T-helper 2 cell treated with Interferon-gamma antibody and Interleukin-4, amounts not matched to agents 5 μg/mL and 100 μg/mL, for 36 hours (primary cell): ENCODE data around the gene RCC2.

Experiments used
- DNase-seq: peaks from one replicate; pipeline ENCODE4 v3.0.0; 2021; ENCODE audit warnings: low spot score
- H3K27ac Mint-ChIP-seq: one replicate; pipeline ENCODE4 v1.8.0; 2021; ENCODE audit warnings: mild to moderate bottlenecking, mixed read lengths
- H3K27me3 Mint-ChIP-seq: one replicate; pipeline ENCODE4 v1.8.0; 2021; ENCODE audit warnings: low read depth, mixed read lengths
- H3K36me3 Mint-ChIP-seq: one replicate; pipeline ENCODE4 v1.8.0; 2021; ENCODE audit warnings: low read depth, mixed read lengths
- H3K4me1 Mint-ChIP-seq: one replicate; pipeline ENCODE4 v1.8.0; 2021; ENCODE audit warnings: low read depth, mixed read lengths
- H3K4me3 Mint-ChIP-seq: one replicate; pipeline ENCODE4 v1.8.0; 2022; ENCODE audit warnings: mild to moderate bottlenecking, moderate library complexity, mixed read lengths
- H3K9me3 Mint-ChIP-seq: one replicate; pipeline ENCODE4 v1.8.0; 2021; ENCODE audit warnings: mixed read lengths

The RCC2 gene

GRCh38 chr1:17437580-17438317, 1.7 kb downstream of the RCC2 start:
- H3K36me3 Mint-ChIP-seq: peaks cover 25% of the 10 kb centered on the region
- H3K27me3 Mint-ChIP-seq: no peaks in the 10 kb centered on the region
- peak overlapping the region; percentile 69 for H3K27ac Mint-ChIP-seq
- H3K9me3 Mint-ChIP-seq: no peaks in the 10 kb centered on the region
- peaks cover 40% of the 10 kb centered on the region for H3K4me1 Mint-ChIP-seq
- peak; percentile 65 for DNase-seq
- peak overlapping the region; percentile 79 for H3K4me3 Mint-ChIP-seq

- Mint-ChIP-seq H3K9me3 (no peaks in the 10 kb centered on the region), H3K4me1 (peaks cover 40% of the 10 kb centered on the region), H3K27ac (peak overlapping the region; percentile 69), H3K4me3 (peak overlapping the region; percentile 79), H3K27me3 (no peaks in the 10 kb centered on the region), H3K36me3 (peaks cover 27% of the 10 kb centered on the region)
- DNase-seq: no peak
These were observed 2.3 kb downstream of the RCC2 start for GRCh38 chr1:17437260-17437579.

GRCh38 chr1:17436380-17437174, 2.9 kb downstream of the RCC2 start:
- H3K27ac Mint-ChIP-seq: peak overlapping the region; percentile 69
- no peaks in the 10 kb centered on the region for H3K9me3 Mint-ChIP-seq
- H3K27me3 Mint-ChIP-seq: no peaks in the 10 kb centered on the region
- peaks cover 36% of the 10 kb centered on the region for H3K4me1 Mint-ChIP-seq
- H3K36me3 Mint-ChIP-seq: peaks cover 31% of the 10 kb centered on the region
- peak overlapping the region; percentile 79 for H3K4me3 Mint-ChIP-seq
- DNase-seq: no peak

GRCh38 chr1:17434601-17435000, 4.9 kb downstream of the RCC2 start:
- H3K36me3 Mint-ChIP-seq: peaks cover 37% of the 10 kb centered on the region
- H3K4me1 Mint-ChIP-seq: peaks cover 20% of the 10 kb centered on the region
- no peak overlapping the region for H3K4me3 Mint-ChIP-seq
- no peak overlapping the region for H3K27ac Mint-ChIP-seq
- H3K27me3 Mint-ChIP-seq: no peaks in the 10 kb centered on the region
- DNase-seq: no peak
- no peaks in the 10 kb centered on the region for H3K9me3 Mint-ChIP-seq

- peaks cover 20% of the 10 kb centered on the region for H3K4me1 Mint-ChIP-seq
- DNase-seq: no peak
- no peaks in the 10 kb centered on the region for H3K9me3 Mint-ChIP-seq
- H3K4me3 Mint-ChIP-seq: no peak overlapping the region
- no peak overlapping the region for H3K27ac Mint-ChIP-seq
- H3K36me3 Mint-ChIP-seq: peaks cover 40% of the 10 kb centered on the region
- H3K27me3 Mint-ChIP-seq: no peaks in the 10 kb centered on the region
These were observed 5.5 kb downstream of the RCC2 start for GRCh38 chr1:17434016-17434415.

- Mint-ChIP-seq H3K4me3 (no peak overlapping the region), H3K27me3 (no peaks in the 10 kb centered on the region), H3K4me1 (peaks cover 20% of the 10 kb centered on the region), H3K9me3 (no peaks in the 10 kb centered on the region), H3K36me3 (peaks cover 44% of the 10 kb centered on the region), H3K27ac (no peak overlapping the region)
- no peak for DNase-seq
These were observed 6.2 kb downstream of the RCC2 start for GRCh38 chr1:17433261-17433660.

GRCh38 chr1:17432412-17432811, 7.1 kb downstream of the RCC2 start:
- Mint-ChIP-seq H3K27ac (no peak overlapping the region), H3K27me3 (no peaks in the 10 kb centered on the region), H3K4me3 (no peak overlapping the region), H3K4me1 (peaks cover 20% of the 10 kb centered on the region), H3K9me3 (no peaks in the 10 kb centered on the region), H3K36me3 (peaks cover 44% of the 10 kb centered on the region)
- DNase-seq: no peak

- Mint-ChIP-seq H3K4me3 (no peak overlapping the region), H3K9me3 (no peaks in the 10 kb centered on the region), H3K27me3 (no peaks in the 10 kb centered on the region), H3K27ac (no peak overlapping the region), H3K36me3 (peaks cover 53% of the 10 kb centered on the region), H3K4me1 (peaks cover 2% of the 10 kb centered on the region)
- DNase-seq: no peak
These were observed 10.3 kb downstream of the RCC2 start for GRCh38 chr1:17429183-17429582.

- peaks cover 2% of the 10 kb centered on the region for H3K4me1 Mint-ChIP-seq
- H3K27ac Mint-ChIP-seq: no peak overlapping the region
- no peak for DNase-seq
- no peak overlapping the region for H3K4me3 Mint-ChIP-seq
- H3K27me3 Mint-ChIP-seq: no peaks in the 10 kb centered on the region
- peaks cover 58% of the 10 kb centered on the region for H3K36me3 Mint-ChIP-seq
- H3K9me3 Mint-ChIP-seq: no peaks in the 10 kb centered on the region
These were observed 11.5 kb downstream of the RCC2 start for GRCh38 chr1:17427696-17428660.

GRCh38 chr1:17425806-17426600, 13.5 kb downstream of the RCC2 start:
- H3K4me1 Mint-ChIP-seq: no peaks in the 10 kb centered on the region
- no peaks in the 10 kb centered on the region for H3K9me3 Mint-ChIP-seq
- peaks cover 59% of the 10 kb centered on the region for H3K36me3 Mint-ChIP-seq
- no peak for DNase-seq
- H3K27ac Mint-ChIP-seq: no peak overlapping the region
- no peak overlapping the region for H3K4me3 Mint-ChIP-seq
- H3K27me3 Mint-ChIP-seq: no peaks in the 10 kb centered on the region

GRCh38 chr1:17423781-17424245, 15.7 kb downstream of the RCC2 start:
- no peaks in the 10 kb centered on the region for H3K9me3 Mint-ChIP-seq
- peaks cover 63% of the 10 kb centered on the region for H3K36me3 Mint-ChIP-seq
- no peak overlapping the region for H3K4me3 Mint-ChIP-seq
- no peak for DNase-seq
- H3K27ac Mint-ChIP-seq: no peak overlapping the region
- no peaks in the 10 kb centered on the region for H3K27me3 Mint-ChIP-seq
- H3K4me1 Mint-ChIP-seq: peaks cover 2% of the 10 kb centered on the region

- no peak overlapping the region for H3K4me3 Mint-ChIP-seq
- peaks cover 70% of the 10 kb centered on the region for H3K36me3 Mint-ChIP-seq
- no peak overlapping the region for H3K27ac Mint-ChIP-seq
- no peaks in the 10 kb centered on the region for H3K9me3 Mint-ChIP-seq
- H3K4me1 Mint-ChIP-seq: peaks cover 2% of the 10 kb centered on the region
- no peak for DNase-seq
- H3K27me3 Mint-ChIP-seq: no peaks in the 10 kb centered on the region
These were observed 17.0 kb downstream of the RCC2 start for GRCh38 chr1:17422461-17422860.

GRCh38 chr1:17420391-17420918, 19.0 kb downstream of the RCC2 start:
- peaks cover 66% of the 10 kb centered on the region for H3K36me3 Mint-ChIP-seq
- no peak for DNase-seq
- no peak overlapping the region for H3K4me3 Mint-ChIP-seq
- H3K4me1 Mint-ChIP-seq: peaks cover 5% of the 10 kb centered on the region
- H3K27me3 Mint-ChIP-seq: no peaks in the 10 kb centered on the region
- no peaks in the 10 kb centered on the region for H3K9me3 Mint-ChIP-seq
- no peak overlapping the region for H3K27ac Mint-ChIP-seq
